ENCODE measurements around the gene STK35.

Gene STK35

DNA sequence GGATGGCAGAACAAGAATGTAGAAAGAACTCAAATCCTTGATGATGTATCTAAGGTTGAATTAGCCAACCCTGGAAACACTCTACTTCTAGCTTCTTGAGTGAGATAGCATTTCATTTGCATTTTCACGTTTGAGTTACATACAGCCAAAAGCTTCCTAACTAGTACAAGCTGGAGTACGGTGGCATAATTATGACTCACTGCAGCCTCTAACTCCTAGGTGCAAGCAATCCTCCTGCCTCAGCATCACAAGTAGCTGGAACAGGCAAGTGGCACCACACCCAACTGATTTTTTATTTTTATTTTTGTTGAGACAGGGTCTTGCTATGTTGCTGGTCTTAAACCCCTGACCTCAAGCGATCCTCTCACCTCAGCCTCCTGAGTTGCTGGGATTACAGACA lies 36.5 kb upstream of the STK35 start:
- in situ Hi-C loops (cut with HindIII; ENCODE audit: low sequenced_read_pairs), result no loop called here
- no peak for DNase-seq (ENCODE audit: low read depth)
- TF ChIP-seq, protein P1, sequence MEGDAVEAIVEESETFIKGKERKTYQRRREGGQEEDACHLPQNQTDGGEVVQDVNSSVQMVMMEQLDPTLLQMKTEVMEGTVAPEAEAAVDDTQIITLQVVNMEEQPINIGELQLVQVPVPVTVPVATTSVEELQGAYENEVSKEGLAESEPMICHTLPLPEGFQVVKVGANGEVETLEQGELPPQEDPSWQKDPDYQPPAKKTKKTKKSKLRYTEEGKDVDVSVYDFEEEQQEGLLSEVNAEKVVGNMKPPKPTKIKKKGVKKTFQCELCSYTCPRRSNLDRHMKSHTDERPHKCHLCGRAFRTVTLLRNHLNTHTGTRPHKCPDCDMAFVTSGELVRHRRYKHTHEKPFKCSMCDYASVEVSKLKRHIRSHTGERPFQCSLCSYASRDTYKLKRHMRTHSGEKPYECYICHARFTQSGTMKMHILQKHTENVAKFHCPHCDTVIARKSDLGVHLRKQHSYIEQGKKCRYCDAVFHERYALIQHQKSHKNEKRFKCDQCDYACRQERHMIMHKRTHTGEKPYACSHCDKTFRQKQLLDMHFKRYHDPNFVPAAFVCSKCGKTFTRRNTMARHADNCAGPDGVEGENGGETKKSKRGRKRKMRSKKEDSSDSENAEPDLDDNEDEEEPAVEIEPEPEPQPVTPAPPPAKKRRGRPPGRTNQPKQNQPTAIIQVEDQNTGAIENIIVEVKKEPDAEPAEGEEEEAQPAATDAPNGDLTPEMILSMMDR (IDR thresholded peaks at IDR 0.05; ENCODE audit: low read depth, low read length, missing control alignments), result no peak
- no peak overlapping the region for H3K4me3 ChIP-seq (ENCODE audit: low read depth, low read length)

DNA sequence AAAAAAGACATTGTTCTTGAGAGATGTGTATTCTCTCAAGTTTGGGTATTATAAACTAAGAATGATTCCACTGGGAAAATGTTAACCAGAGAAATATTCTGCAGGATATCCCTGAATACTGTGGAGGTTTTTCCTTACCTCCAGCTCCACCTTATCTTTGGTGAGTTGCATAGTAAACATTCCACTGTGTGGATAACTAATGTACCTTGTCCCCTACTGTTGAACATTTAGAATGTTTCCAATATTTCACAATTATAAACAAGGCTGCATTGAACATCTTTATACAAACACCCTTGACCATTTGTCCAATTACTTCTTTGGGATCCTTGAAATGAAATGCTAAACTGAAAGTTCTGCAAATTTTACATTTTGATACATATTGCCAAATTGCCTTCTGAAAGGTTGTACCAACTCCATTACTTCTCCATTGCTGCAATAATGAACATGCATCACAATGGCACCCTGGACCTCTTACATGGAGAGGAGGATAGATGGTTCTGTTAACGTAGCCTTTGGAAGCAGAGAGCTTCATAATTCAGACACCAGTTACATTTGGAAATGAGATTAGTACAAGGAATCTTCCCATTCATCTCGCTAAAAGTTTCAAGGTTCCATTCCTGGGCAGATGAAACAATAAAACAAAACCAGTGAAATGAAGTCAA lies 35.0 kb upstream of the STK35 start:
- TF ChIP-seq, protein P1 (IDR thresholded peaks at IDR 0.05; ENCODE audit: low read depth, low read length, missing control alignments), result no peak
- DNase-seq (ENCODE audit: low read depth), result no peak
- in situ Hi-C loops (cut with HindIII; ENCODE audit: low sequenced_read_pairs), result no loop called here
- H3K4me3 ChIP-seq (ENCODE audit: low read depth, low read length), result no peak overlapping the region

- TF ChIP-seq, protein P1 (IDR thresholded peaks at IDR 0.05; ENCODE audit: low read depth, low read length, missing control alignments), result no peak
- no peak for DNase-seq (ENCODE audit: low read depth)
- in situ Hi-C loops (cut with HindIII; ENCODE audit: low sequenced_read_pairs), result no loop called here
Observed at GRCh38 chr20:2080532-2081224, 20.9 kb upstream of the STK35 start.

DNA sequence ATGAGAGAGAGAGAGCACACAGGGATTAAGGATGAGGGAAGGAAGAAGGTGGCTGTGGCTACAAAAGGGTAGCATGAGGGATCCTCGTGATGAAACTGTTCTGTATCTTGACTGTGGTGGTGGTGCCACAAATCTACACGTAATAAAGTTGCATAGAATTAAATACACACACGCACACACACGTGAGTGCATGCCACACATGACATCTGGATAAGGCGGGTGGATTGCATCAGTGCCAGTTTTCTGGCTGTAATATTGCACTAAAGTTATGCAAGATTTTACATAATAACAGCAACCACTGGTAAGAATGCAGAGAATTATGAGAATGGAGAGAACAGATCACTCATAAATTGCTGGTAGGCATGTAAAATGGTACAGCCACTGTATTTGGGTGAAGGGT lies 16.9 kb upstream of the STK35 start:
- no peak overlapping the region for H3K4me3 ChIP-seq (ENCODE audit: low read depth, low read length)
- in situ Hi-C loops (cut with HindIII; ENCODE audit: low sequenced_read_pairs), result no loop called here
- DNase-seq (ENCODE audit: low read depth), result no peak
- TF ChIP-seq, protein P1 (IDR thresholded peaks at IDR 0.05; ENCODE audit: low read depth, low read length, missing control alignments), result no peak

More at GRCh38 chr20:2080532-2081224, 20.9 kb upstream of the STK35 start:
- no peak overlapping the region for H3K4me3 ChIP-seq (ENCODE audit: low read depth, low read length)

GRCh38 chr20:2086177-2086979 lies 15.2 kb upstream of the STK35 start:
- H3K4me3 ChIP-seq (ENCODE audit: low read depth, low read length), result no peak overlapping the region
- DNase-seq (ENCODE audit: low read depth), result no peak
- TF ChIP-seq, protein P1 (IDR thresholded peaks at IDR 0.05; ENCODE audit: low read depth, low read length, missing control alignments), result no peak
- in situ Hi-C loops (cut with HindIII; ENCODE audit: low sequenced_read_pairs), result no loop called here

DNA sequence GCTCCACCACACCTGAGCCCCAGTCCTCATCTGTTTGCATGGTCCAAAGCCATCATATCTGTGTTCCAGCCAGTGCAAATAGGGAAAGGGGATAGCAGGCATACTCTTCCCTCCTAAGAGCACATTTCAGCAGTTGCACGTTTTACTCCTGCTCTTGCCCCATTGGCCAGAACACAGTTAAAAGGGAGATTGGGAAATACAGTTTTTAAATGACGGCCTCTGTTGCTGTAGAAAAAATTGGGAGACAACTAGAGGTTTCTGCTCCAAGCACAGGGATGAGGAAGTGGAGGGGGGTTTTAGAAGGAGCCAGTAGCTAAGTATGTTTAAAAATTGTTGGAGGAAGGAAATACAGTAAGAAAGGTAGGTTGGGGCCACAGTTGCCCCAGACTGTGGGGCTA lies 14.6 kb upstream of the STK35 start:
- no peak overlapping the region for H3K4me3 ChIP-seq (ENCODE audit: low read depth, low read length)
- in situ Hi-C loops (cut with HindIII; ENCODE audit: low sequenced_read_pairs), result no loop called here
- DNase-seq (ENCODE audit: low read depth), result no peak
- TF ChIP-seq, protein P1 (IDR thresholded peaks at IDR 0.05; ENCODE audit: low read depth, low read length, missing control alignments), result no peak

All from astrocyte of the cerebellum (primary cell).